Ovary (tissue), 3 donors: Measurements from ENCODE around the gene SLC25A28.

ENCODE experiments used
- EP300 ChIP-seq: sonication (generic); formaldehyde crosslinking; IDR thresholded peaks from one replicate; pipeline ENCODE4 v1.6.1; 2017; ENCODE audit warnings: antibody characterized with exemption
- POLR2A ChIP-seq: fragments of 450-650 bp; IDR thresholded peaks from one replicate; pipeline ENCODE4 v1.6.1; 2017; ENCODE audit warnings: antibody characterized with exemption, mild to moderate bottlenecking, moderate library complexity
- TF ChIP-seq, protein P1 (sequence below), 3 donors: fragments of 450-650 bp in 2 of 3; fragments of 200-600 bp in 1 of 3; IDR thresholded peaks; one replicate each; pipeline versions ENCODE4 v1.5.1 to v1.8.0; 2016 to 2022; ENCODE audit warnings: antibody characterized with exemption in 3 of 3, mild to moderate bottlenecking in 1 of 3
- donor health status: DM: no; HTN: no; CAD: no.

DNA sequence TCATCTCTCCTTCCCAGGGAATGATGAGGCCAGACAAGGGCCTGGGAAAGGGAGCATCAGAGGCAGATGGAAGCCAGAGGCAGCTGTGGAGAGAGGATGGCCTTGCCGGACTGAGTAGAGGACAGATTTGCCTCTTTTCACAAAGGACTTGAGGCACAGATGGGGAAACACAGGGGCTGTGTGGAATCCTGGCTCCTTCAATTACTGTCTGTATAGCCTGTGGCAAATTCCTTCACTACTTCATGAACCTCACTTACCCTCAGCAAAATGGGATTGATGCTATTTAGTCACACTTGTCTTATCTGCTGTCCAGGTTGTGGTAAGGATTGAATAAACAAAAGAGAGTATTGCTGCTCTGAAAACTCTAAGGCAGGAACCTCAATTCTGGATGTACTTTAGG lies 40.3 kb downstream of the SLC25A28 start:
- TF ChIP-seq EP300 (no peak), POLR2A (no peak)
- TF ChIP-seq, protein P1, sequence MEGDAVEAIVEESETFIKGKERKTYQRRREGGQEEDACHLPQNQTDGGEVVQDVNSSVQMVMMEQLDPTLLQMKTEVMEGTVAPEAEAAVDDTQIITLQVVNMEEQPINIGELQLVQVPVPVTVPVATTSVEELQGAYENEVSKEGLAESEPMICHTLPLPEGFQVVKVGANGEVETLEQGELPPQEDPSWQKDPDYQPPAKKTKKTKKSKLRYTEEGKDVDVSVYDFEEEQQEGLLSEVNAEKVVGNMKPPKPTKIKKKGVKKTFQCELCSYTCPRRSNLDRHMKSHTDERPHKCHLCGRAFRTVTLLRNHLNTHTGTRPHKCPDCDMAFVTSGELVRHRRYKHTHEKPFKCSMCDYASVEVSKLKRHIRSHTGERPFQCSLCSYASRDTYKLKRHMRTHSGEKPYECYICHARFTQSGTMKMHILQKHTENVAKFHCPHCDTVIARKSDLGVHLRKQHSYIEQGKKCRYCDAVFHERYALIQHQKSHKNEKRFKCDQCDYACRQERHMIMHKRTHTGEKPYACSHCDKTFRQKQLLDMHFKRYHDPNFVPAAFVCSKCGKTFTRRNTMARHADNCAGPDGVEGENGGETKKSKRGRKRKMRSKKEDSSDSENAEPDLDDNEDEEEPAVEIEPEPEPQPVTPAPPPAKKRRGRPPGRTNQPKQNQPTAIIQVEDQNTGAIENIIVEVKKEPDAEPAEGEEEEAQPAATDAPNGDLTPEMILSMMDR (IDR thresholded peaks at IDR 0.05) = no peak
